K562 (cell line): ENCODE data around the gene SERPINE1. TPM values are rescaled to one million over a fixed set of nuclear protein-coding genes. Genes with fewer than 3 reads are reported as not detected.

Source experiments
- ARHGAP35 ChIP-seq: fragments of 450-650 bp; IDR thresholded peaks from 2 replicates; pipeline ENCODE4 v1.6.1; 2018; ENCODE audit not compliant: partially characterized antibody
- CBX1 ChIP-seq: sonication (generic); IDR thresholded peaks from 2 replicates; pipeline ENCODE4 v1.6.1; 2016; ENCODE audit warnings: antibody characterized with exemption, low read depth, mild to moderate bottlenecking
- CREBBP ChIP-seq: IDR thresholded peaks from one replicate; pipeline ENCODE4 v1.6.1; 2012; ENCODE audit warnings: low read depth, mild to moderate bottlenecking, control low read depth, inconsistent platforms, low read length
- FOXJ2 ChIP-seq: fragments of 200-800 bp; sonication (Bioruptor generic); IDR thresholded peaks from 2 replicates; pipeline ENCODE4 v1.6.1; 2016; ENCODE audit warnings: missing genetic modification characterization, missing compliant biosample characterization
- FOXJ3 ChIP-seq: sonication (generic); formaldehyde crosslinking; IDR thresholded peaks from 2 replicates; pipeline ENCODE4 v1.4.0; 2020; ENCODE audit warnings: mild to moderate bottlenecking, missing genetic modification reagents
- IFI16 ChIP-seq: fragments of 250-450 bp; sonication (Bioruptor Pico); IDR thresholded peaks from 2 replicates; pipeline ENCODE4 v2.1.2; 2022; ENCODE audit warnings: mild to moderate bottlenecking, inconsistent platforms
- L3MBTL2 ChIP-seq: fragments of 450-650 bp; IDR thresholded peaks from 2 replicates; pipeline ENCODE4 v1.6.1; 2016; ENCODE audit warnings: mild to moderate bottlenecking, moderate library complexity
- MED1 ChIP-seq: sonication (generic); formaldehyde crosslinking; IDR thresholded peaks from 2 replicates; pipeline ENCODE4 v1.8.1; 2023; ENCODE audit warnings: missing genetic modification reagents, borderline replicate concordance
- POLR2G ChIP-seq: fragments of 200-400 bp; formaldehyde crosslinking; IDR thresholded peaks from 2 replicates; pipeline ENCODE4 v1.6.1; 2017; ENCODE audit warnings: low read depth, mild to moderate bottlenecking, antibody characterized with exemption, low read length, moderate library complexity
- POU5F1 ChIP-seq: fragments of 150-350 bp; IDR thresholded peaks from 2 replicates; pipeline ENCODE4 v1.6.1; 2014; ENCODE audit warnings: borderline replicate concordance, low read length, low read depth, mild to moderate bottlenecking; ENCODE audit not compliant: partially characterized antibody
- PTBP1 ChIP-seq: fragments of 200-400 bp; formaldehyde crosslinking; IDR thresholded peaks from 2 replicates; pipeline ENCODE4 v1.6.1; 2017; ENCODE audit warnings: low read depth, low read length
- RB1 ChIP-seq: fragments of 450-650 bp; IDR thresholded peaks from 2 replicates; pipeline ENCODE4 v1.6.1; 2017; ENCODE audit warnings: low read depth, mild to moderate bottlenecking
- SIRT6 ChIP-seq: IDR thresholded peaks from one replicate; pipeline ENCODE4 v1.6.1; 2012; ENCODE audit warnings: low read depth, mild to moderate bottlenecking, control low read depth, inconsistent platforms, low read length, moderate library complexity
- TEAD4 ChIP-seq, 2 experiments: sonication (generic) in 1 of 2; formaldehyde crosslinking in 1 of 2; IDR thresholded peaks; 2 replicates each; pipeline versions ENCODE4 v1.6.1 to v1.8.0; 2012 to 2022; ENCODE audit warnings: borderline replicate concordance in 1 of 2, inconsistent platforms in 1 of 2, low read length in 1 of 2, mild to moderate bottlenecking in 1 of 2, missing genetic modification reagents in 1 of 2
- ZBTB17 ChIP-seq: fragments of 450-650 bp; formaldehyde crosslinking; IDR thresholded peaks from 2 replicates; pipeline ENCODE4 v1.4.0; 2020; ENCODE audit warnings: mild to moderate bottlenecking
- polyA plus RNA-seq, 8 experiments: library from polyadenylated mRNA; depleted of rRNA in 4 of 8; stranded (reverse) in 5 of 8; unstranded in 3 of 8; fragments of >200 nt; fragmentation: Nextera tagmentation in 2 of 8; fragmentation: Illumina TruSeq in 1 of 8; extraction: Ambion mirVana in 2 of 8; extraction: Trizol in 1 of 8; gene quantifications; 2 replicates each; pipeline versions ENCODE4 v1.2.1 to v1.2.3, GENCODE V29; 2011 to 2014; ENCODE audit warnings: inconsistent platforms in 1 of 8, missing spikeins in 1 of 8
- total RNA-seq, 7 experiments: library from RNA; depleted of rRNA in 6 of 7; stranded (reverse); fragments of >200 nt in 6 of 7; fragmentation: Illumina TruSeq in 2 of 7; extraction: Trizol in 2 of 7; gene quantifications; 2 replicates each; pipeline versions ENCODE4 v1.2.1 to v1.2.3, GENCODE V29; 2011 to 2021; ENCODE audit warnings: low replicate concordance in 1 of 7
- TF ChIP-seq, protein P1 (sequence below): fragments of 450-650 bp; IDR thresholded peaks from 2 replicates; pipeline ENCODE4 v1.6.1; 2016; ENCODE audit warnings: mild to moderate bottlenecking
- TF ChIP-seq, protein P2 (sequence below), 2 experiments: IDR thresholded peaks in 1 of 2; conservative IDR thresholded peaks in 1 of 2; 2 replicates each; pipeline ENCODE4 v1.6.1; 2016; ENCODE audit warnings: low read depth in 2 of 2, mild to moderate bottlenecking in 1 of 2, missing compliant biosample characterization in 1 of 2, missing genetic modification characterization in 1 of 2, moderate library complexity in 1 of 2
- TF ChIP-seq, protein P3 (sequence below), 2 experiments: fragments of 450-650 bp; conservative IDR thresholded peaks; 2 replicates each; pipeline ENCODE4 v1.6.1; 2017; ENCODE audit warnings: mild to moderate bottlenecking in 2 of 2, moderate library complexity in 2 of 2

The SERPINE1 gene
- total and polyA plus RNA-seq, 9 of the 15 experiments (the other 6 are each of a cell fraction or from before 2014, with no cell fraction given): 0.22 to 4.8 (median 0.91) TPM

DNA sequence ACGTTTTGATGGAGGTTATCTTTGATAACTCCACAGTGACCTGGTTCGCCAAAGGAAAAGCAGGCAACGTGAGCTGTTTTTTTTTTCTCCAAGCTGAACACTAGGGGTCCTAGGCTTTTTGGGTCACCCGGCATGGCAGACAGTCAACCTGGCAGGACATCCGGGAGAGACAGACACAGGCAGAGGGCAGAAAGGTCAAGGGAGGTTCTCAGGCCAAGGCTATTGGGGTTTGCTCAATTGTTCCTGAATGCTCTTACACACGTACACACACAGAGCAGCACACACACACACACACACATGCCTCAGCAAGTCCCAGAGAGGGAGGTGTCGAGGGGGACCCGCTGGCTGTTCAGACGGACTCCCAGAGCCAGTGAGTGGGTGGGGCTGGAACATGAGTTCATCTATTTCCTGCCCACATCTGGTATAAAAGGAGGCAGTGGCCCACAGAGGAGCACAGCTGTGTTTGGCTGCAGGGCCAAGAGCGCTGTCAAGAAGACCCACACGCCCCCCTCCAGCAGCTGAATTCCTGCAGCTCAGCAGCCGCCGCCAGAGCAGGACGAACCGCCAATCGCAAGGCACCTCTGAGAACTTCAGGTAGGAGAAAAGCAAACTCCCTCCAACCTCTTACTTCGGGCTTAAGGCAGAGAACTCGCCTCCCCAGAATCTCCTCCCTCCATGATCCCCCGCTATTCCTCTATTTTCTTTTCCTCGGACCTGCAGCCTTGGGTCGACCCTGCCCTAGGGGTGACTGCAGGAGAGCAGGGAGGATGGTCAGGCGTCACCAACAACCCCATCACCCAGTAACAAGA is at the start of gene SERPINE1 (continued):
- TF ChIP-seq, protein P1, sequence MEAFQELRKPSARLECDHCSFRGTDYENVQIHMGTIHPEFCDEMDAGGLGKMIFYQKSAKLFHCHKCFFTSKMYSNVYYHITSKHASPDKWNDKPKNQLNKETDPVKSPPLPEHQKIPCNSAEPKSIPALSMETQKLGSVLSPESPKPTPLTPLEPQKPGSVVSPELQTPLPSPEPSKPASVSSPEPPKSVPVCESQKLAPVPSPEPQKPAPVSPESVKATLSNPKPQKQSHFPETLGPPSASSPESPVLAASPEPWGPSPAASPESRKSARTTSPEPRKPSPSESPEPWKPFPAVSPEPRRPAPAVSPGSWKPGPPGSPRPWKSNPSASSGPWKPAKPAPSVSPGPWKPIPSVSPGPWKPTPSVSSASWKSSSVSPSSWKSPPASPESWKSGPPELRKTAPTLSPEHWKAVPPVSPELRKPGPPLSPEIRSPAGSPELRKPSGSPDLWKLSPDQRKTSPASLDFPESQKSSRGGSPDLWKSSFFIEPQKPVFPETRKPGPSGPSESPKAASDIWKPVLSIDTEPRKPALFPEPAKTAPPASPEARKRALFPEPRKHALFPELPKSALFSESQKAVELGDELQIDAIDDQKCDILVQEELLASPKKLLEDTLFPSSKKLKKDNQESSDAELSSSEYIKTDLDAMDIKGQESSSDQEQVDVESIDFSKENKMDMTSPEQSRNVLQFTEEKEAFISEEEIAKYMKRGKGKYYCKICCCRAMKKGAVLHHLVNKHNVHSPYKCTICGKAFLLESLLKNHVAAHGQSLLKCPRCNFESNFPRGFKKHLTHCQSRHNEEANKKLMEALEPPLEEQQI: no peak
- no peak for TF ChIP-seq POU5F1
- no peak for TF ChIP-seq ARHGAP35
- no peak for TF ChIP-seq RB1
- peak; percentile 58; the same call in 1 of the 2 replicates for TF ChIP-seq L3MBTL2
- TF ChIP-seq, protein P2, sequence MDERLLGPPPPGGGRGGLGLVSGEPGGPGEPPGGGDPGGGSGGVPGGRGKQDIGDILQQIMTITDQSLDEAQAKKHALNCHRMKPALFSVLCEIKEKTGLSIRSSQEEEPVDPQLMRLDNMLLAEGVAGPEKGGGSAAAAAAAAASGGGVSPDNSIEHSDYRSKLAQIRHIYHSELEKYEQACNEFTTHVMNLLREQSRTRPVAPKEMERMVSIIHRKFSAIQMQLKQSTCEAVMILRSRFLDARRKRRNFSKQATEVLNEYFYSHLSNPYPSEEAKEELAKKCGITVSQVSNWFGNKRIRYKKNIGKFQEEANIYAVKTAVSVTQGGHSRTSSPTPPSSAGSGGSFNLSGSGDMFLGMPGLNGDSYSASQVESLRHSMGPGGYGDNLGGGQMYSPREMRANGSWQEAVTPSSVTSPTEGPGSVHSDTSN (CRISPR knock-in tag; IDR thresholded peaks at IDR 0.05; ENCODE audit: low read depth): no peak
- TF ChIP-seq, protein P2 (tag; conservative IDR thresholded peaks at IDR 0.05; ENCODE audit: low read depth): no peak
- no peak for TF ChIP-seq MED1 (CRISPR knock-in tag)
- 0 out of 2 replicates have a peak, but pooled peaks have one; percentile 34 for TF ChIP-seq FOXJ2 (tag)
- 0 out of 2 replicates have a peak, but pooled peaks have one; percentile 43 for TF ChIP-seq ZBTB17
- no peak for TF ChIP-seq SIRT6
- TF ChIP-seq TEAD4 (IDR thresholded peaks at IDR 0.05; ENCODE audit: low read length): no peak
- no peak for TF ChIP-seq TEAD4 (CRISPR knock-in tag; IDR thresholded peaks at IDR 0.05; ENCODE audit: borderline replicate concordance)
- TF ChIP-seq CBX1: 0 out of 2 replicates have a peak, but pooled peaks have one; percentile 22
- TF ChIP-seq POLR2G: peak; percentile 79
- TF ChIP-seq FOXJ3 (CRISPR knock-in tag): no peak
- TF ChIP-seq IFI16 (CRISPR knock-in tag): no peak
- TF ChIP-seq CREBBP: no peak
- no peak for TF ChIP-seq PTBP1
- TF ChIP-seq, protein P3, sequence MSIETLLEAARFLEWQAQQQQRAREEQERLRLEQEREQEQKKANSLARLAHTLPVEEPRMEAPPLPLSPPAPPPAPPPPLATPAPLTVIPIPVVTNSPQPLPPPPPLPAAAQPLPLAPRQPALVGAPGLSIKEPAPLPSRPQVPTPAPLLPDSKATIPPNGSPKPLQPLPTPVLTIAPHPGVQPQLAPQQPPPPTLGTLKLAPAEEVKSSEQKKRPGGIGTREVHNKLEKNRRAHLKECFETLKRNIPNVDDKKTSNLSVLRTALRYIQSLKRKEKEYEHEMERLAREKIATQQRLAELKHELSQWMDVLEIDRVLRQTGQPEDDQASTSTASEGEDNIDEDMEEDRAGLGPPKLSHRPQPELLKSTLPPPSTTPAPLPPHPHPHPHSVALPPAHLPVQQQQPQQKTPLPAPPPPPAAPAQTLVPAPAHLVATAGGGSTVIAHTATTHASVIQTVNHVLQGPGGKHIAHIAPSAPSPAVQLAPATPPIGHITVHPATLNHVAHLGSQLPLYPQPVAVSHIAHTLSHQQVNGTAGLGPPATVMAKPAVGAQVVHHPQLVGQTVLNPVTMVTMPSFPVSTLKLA (conservative IDR thresholded peaks at IDR 0.05): peak in 1 of 2 experiments; percentile 49; a peak in 1 of 4 replicates
